ENCODE data around the gene SUSD4.
"Not testable (repeated sequence)": the region's sequence is repeated elsewhere in the genome, so short reads cannot be mapped to it uniquely, and the experiment has no call there.

The SUSD4 gene

GRCh38 chr1:223251387-223251786 is 112.6 kb downstream of the SUSD4 start:
- not testable (repeated sequence) for DNase-seq (ENCODE audit: low read depth, low spot score)

- DNase-seq (ENCODE audit: low read depth, low spot score) = no peak
Observed at GRCh38 chr1:223250632-223251015, 113.4 kb downstream of the SUSD4 start.

GRCh38 chr1:223249854-223250631 is 113.9 kb downstream of the SUSD4 start:
- no peak for DNase-seq (ENCODE audit: low read depth, low spot score)

- DNase-seq (ENCODE audit: low read depth, low spot score) = no peak
Observed at GRCh38 chr1:223248770-223249140, 115.2 kb downstream of the SUSD4 start.

GRCh38 chr1:223248001-223248769 is 115.8 kb downstream of the SUSD4 start:
- DNase-seq (ENCODE audit: low read depth, low spot score) = no peak

- no peak for DNase-seq (ENCODE audit: low read depth, low spot score)
Observed at GRCh38 chr1:223246476-223247112, 117.4 kb downstream of the SUSD4 start.

- DNase-seq (ENCODE audit: low read depth, low spot score) = no peak
Observed at GRCh38 chr1:223245983-223246382, 118.0 kb downstream of the SUSD4 start.

GRCh38 chr1:223245411-223245810 is 118.6 kb downstream of the SUSD4 start:
- no peak for DNase-seq (ENCODE audit: low read depth, low spot score)

GRCh38 chr1:223244366-223245103 is 119.4 kb downstream of the SUSD4 start:
- no peak for DNase-seq (ENCODE audit: low read depth, low spot score)

- no peak for DNase-seq (ENCODE audit: low read depth, low spot score)
Observed at GRCh38 chr1:223243441-223244050, 120.4 kb downstream of the SUSD4 start.

GRCh38 chr1:223242971-223243370 is 121.0 kb downstream of the SUSD4 start:
- DNase-seq (ENCODE audit: low read depth, low spot score) = no peak

GRCh38 chr1:223242382-223242955 is 121.5 kb downstream of the SUSD4 start:
- DNase-seq (ENCODE audit: low read depth, low spot score) = no peak

- DNase-seq (ENCODE audit: low read depth, low spot score) = no peak
Observed at GRCh38 chr1:223240122-223240521, 123.9 kb downstream of the SUSD4 start.

- DNase-seq (ENCODE audit: low read depth, low spot score) = no peak
Observed at GRCh38 chr1:223235091-223235490, 128.9 kb downstream of the SUSD4 start.

GRCh38 chr1:223234534-223234933 is 129.4 kb downstream of the SUSD4 start:
- DNase-seq (ENCODE audit: low read depth, low spot score) = no peak

- DNase-seq (ENCODE audit: low read depth, low spot score) = no peak
Observed at GRCh38 chr1:223234170-223234514, 129.8 kb downstream of the SUSD4 start.

- DNase-seq (ENCODE audit: low read depth, low spot score) = no peak
Observed at GRCh38 chr1:223233410-223234169, 130.4 kb downstream of the SUSD4 start.

- no peak for DNase-seq (ENCODE audit: low read depth, low spot score)
Observed at GRCh38 chr1:223233019-223233409, 131.0 kb downstream of the SUSD4 start.

GRCh38 chr1:223231581-223231980 is 132.4 kb downstream of the SUSD4 start:
- no peak for DNase-seq (ENCODE audit: low read depth, low spot score)

GRCh38 chr1:223231011-223231572 is 132.9 kb downstream of the SUSD4 start:
- DNase-seq (ENCODE audit: low read depth, low spot score) = no peak

Data from activated CD4-positive, CD25-positive, alpha-beta regulatory T cell treated with anti-CD3 and anti-CD28 coated beads, Interleukin-2, amount 50 U/mL, for 16 hours (primary cell).